K562 (cell line): Measurements from ENCODE around the gene FPGS. TPM values are rescaled to one million over a fixed set of nuclear protein-coding genes. Genes with fewer than 3 reads are reported as not detected.
A peak's percentile ranks its signal among the peaks of the same experiment; 100 is the strongest.

ENCODE experiments used
- ARID4B ChIP-seq: sonication (generic); formaldehyde crosslinking; IDR thresholded peaks from 2 replicates; pipeline ENCODE4 v1.8.0; 2022; ENCODE audit warnings: mild to moderate bottlenecking, missing genetic modification reagents
- ARNT ChIP-seq, 2 experiments: fragments of 450-650 bp; IDR thresholded peaks; 2 replicates each; pipeline ENCODE4 v1.6.1; 2016; ENCODE audit warnings: mild to moderate bottlenecking in 1 of 2
- CEBPB ChIP-seq: fragments of 450-650 bp; IDR thresholded peaks from 2 replicates; pipeline ENCODE4 v1.6.1; 2016; ENCODE audit warnings: missing genetic modification characterization, missing compliant biosample characterization
- CEBPG ChIP-seq, 3 experiments: fragments of 200-800 bp in 1 of 3; sonication (Bioruptor generic) in 1 of 3; sonication (generic) in 1 of 3; formaldehyde crosslinking in 1 of 3; IDR thresholded peaks in 2 of 3; conservative IDR thresholded peaks in 1 of 3; 2 replicates each; pipeline versions ENCODE4 v1.6.1 to v1.8.0; 2016 to 2022; ENCODE audit warnings: missing compliant biosample characterization in 2 of 3, missing genetic modification characterization in 2 of 3, mild to moderate bottlenecking in 1 of 3, missing genetic modification reagents in 1 of 3
- CHAMP1 ChIP-seq: fragments of 450-650 bp; IDR thresholded peaks from 2 replicates; pipeline ENCODE4 v1.6.1; 2016; ENCODE audit warnings: mild to moderate bottlenecking
- E2F1 ChIP-seq: sonication (generic); formaldehyde crosslinking; IDR thresholded peaks from 2 replicates; pipeline ENCODE4 v1.8.1; 2023; ENCODE audit warnings: mild to moderate bottlenecking, missing genetic modification reagents, moderate library complexity
- LARP7 ChIP-seq: fragments of 450-650 bp; IDR thresholded peaks from 2 replicates; pipeline ENCODE4 v1.6.1; 2016
- LEF1 ChIP-seq: fragments of 450-650 bp; IDR thresholded peaks from 2 replicates; pipeline ENCODE4 v1.6.1; 2016; ENCODE audit warnings: mild to moderate bottlenecking
- MAX ChIP-seq: sonication (generic); formaldehyde crosslinking; IDR thresholded peaks from 2 replicates; pipeline ENCODE4 v1.9.0; 2022; ENCODE audit warnings: mild to moderate bottlenecking, missing genetic modification reagents
- MBD2 ChIP-seq: sonication (generic); IDR thresholded peaks from 2 replicates; pipeline ENCODE4 v1.6.1; 2016; ENCODE audit warnings: low read depth, borderline replicate concordance
- MEF2D ChIP-seq: conservative IDR thresholded peaks from 2 replicates; pipeline ENCODE4 v1.6.1; 2016; ENCODE audit warnings: low read depth, missing genetic modification characterization, missing compliant biosample characterization
- SRSF1 ChIP-seq: fragments of 200-400 bp; formaldehyde crosslinking; IDR thresholded peaks from 2 replicates; pipeline ENCODE4 v1.6.1; 2017; ENCODE audit warnings: mild to moderate bottlenecking, low read depth, low read length, moderate library complexity
- THAP12 ChIP-seq: fragments of 250-450 bp; sonication (Bioruptor Pico); IDR thresholded peaks from 2 replicates; pipeline ENCODE4 v1.9.0; 2021; ENCODE audit warnings: mild to moderate bottlenecking, inconsistent platforms
- XRCC5 ChIP-seq: fragments of 200-400 bp; formaldehyde crosslinking; IDR thresholded peaks from 2 replicates; pipeline ENCODE4 v1.6.1; 2017; ENCODE audit warnings: low read depth, mild to moderate bottlenecking, low read length
- ZFX ChIP-seq: sonication (generic); formaldehyde crosslinking; IDR thresholded peaks from 2 replicates; pipeline ENCODE4 v1.8.0; 2022; ENCODE audit warnings: mild to moderate bottlenecking, missing genetic modification reagents, moderate library complexity
- ZKSCAN1 ChIP-seq: fragments of 150-350 bp; IDR thresholded peaks from 2 replicates; pipeline ENCODE4 v1.6.1; 2016; ENCODE audit warnings: low read depth, low read length
- ZNF184 ChIP-seq: sonication (generic); formaldehyde crosslinking; IDR thresholded peaks from 2 replicates; pipeline ENCODE4 v1.5.0; 2020; ENCODE audit warnings: missing genetic modification reagents
- polyA plus RNA-seq, 8 experiments: library from polyadenylated mRNA; depleted of rRNA in 4 of 8; stranded (reverse) in 5 of 8; unstranded in 3 of 8; fragments of >200 nt; fragmentation: Nextera tagmentation in 2 of 8; fragmentation: Illumina TruSeq in 1 of 8; extraction: Ambion mirVana in 2 of 8; extraction: Trizol in 1 of 8; gene quantifications; 2 replicates each; pipeline versions ENCODE4 v1.2.1 to v1.2.3, GENCODE V29; 2011 to 2014; ENCODE audit warnings: inconsistent platforms in 1 of 8, missing spikeins in 1 of 8
- total RNA-seq, 7 experiments: library from RNA; depleted of rRNA in 6 of 7; stranded (reverse); fragments of >200 nt in 6 of 7; fragmentation: Illumina TruSeq in 2 of 7; extraction: Trizol in 2 of 7; gene quantifications; 2 replicates each; pipeline versions ENCODE4 v1.2.1 to v1.2.3, GENCODE V29; 2011 to 2021; ENCODE audit warnings: low replicate concordance in 1 of 7

The FPGS gene
- total and polyA plus RNA-seq, 9 of the 15 experiments (the other 6 are each of a cell fraction or from before 2014, with no cell fraction given): 0.84 to 86.4 (median 59.2) TPM

- no peak for TF ChIP-seq ARID4B (CRISPR knock-in tag)
- no peak for TF ChIP-seq CHAMP1
- no peak for TF ChIP-seq MEF2D (tag)
- no peak for TF ChIP-seq THAP12 (CRISPR knock-in tag)
- TF ChIP-seq ZKSCAN1: no peak
- TF ChIP-seq ZFX (CRISPR knock-in tag): no peak; the same call in 1 of the 2 replicates
- no peak for TF ChIP-seq ARNT (IDR thresholded peaks at IDR 0.05)
- TF ChIP-seq XRCC5: no peak
- TF ChIP-seq LARP7: no peak
- TF ChIP-seq MAX (CRISPR knock-in tag): no peak
- TF ChIP-seq ZNF184 (CRISPR knock-in tag): no peak
- no peak for TF ChIP-seq E2F1
- peak; percentile 94 for TF ChIP-seq CEBPG (CRISPR knock-in tag; IDR thresholded peaks at IDR 0.05)
- TF ChIP-seq CEBPG (tag; conservative IDR thresholded peaks at IDR 0.05 in 1 of 2, IDR thresholded peaks at IDR 0.05 in 1 of 2): peak; percentile 81 to 90
- TF ChIP-seq SRSF1: no peak
- TF ChIP-seq CEBPB (tag): peak; percentile 81
- no peak for TF ChIP-seq MBD2
- no peak for TF ChIP-seq LEF1
Observed at GRCh38 chr9:127779136-127779981, 23.3 kb upstream of the FPGS start (continued).
